Measurements from ENCODE around the gene IGFL3. TPM values are rescaled to one million over a fixed set of nuclear protein-coding genes. Genes with fewer than 3 reads are reported as not detected.

IGFL3 gene
- polyA plus RNA-seq, 3 donors = not detected

GRCh38 chr19:46155237-46155636 lies 30.7 kb upstream of the IGFL3 start:
- H3K27ac Mint-ChIP-seq = peak overlapping the region in 1 of 7 donors; percentile 19
- Histone ChIP-seq H3K79me2 (ENCODE audit: insufficient read depth, low read length) (no peaks in the 10 kb centered on the region), H2AFZ (ENCODE audit: insufficient read depth, low read depth, low read length, poor library complexity, severe bottlenecking) (no peak overlapping the region), H3K9me3 (replicated peaks in 1 of 2; ENCODE audit: control insufficient read depth in 1 of 2, insufficient read depth in 1 of 2, low read length in 2 of 2) (no peaks in the 10 kb centered on the region), H3K27ac (ENCODE audit: low read depth in 1 of 2, low read length in 2 of 2) (no peak overlapping the region), H3K4me3 (replicated peaks in 1 of 3; ENCODE audit: low read depth in 2 of 3, low read length in 3 of 3) (no peak overlapping the region), H4K20me1 (ENCODE audit: insufficient read depth, low read length) (no peaks in the 10 kb centered on the region), H3K36me3 (replicated peaks in 1 of 2; ENCODE audit: control insufficient read depth in 1 of 2, insufficient read depth in 2 of 2, low read length in 2 of 2) (no peaks in the 10 kb centered on the region), H3K4me2 (replicated peaks; ENCODE audit: extremely low read depth, low read length, poor library complexity, severe bottlenecking) (no peak overlapping the region), H3K27me3 (ENCODE audit: control insufficient read depth in 2 of 2, insufficient read depth in 2 of 2, low read length in 2 of 2) (peaks cover 4 to 18% of the 10 kb centered on the region in 2 donors), H3K9ac (ENCODE audit: insufficient read depth, low read length, poor library complexity, severe bottlenecking) (no peak overlapping the region), H3K4me1 (ENCODE audit: control insufficient read depth in 1 of 2, insufficient read depth in 2 of 2, low read length in 2 of 2) (no peaks in the 10 kb centered on the region)
- H3K36me3 Mint-ChIP-seq = no peaks in the 10 kb centered on the region
- no peak for TF ChIP-seq CTCF (IDR thresholded peaks at IDR 0.05)
- no peak overlapping the region for H3K4me3 Mint-ChIP-seq
- H3K9me3 Mint-ChIP-seq = no peaks in the 10 kb centered on the region
- DNase-seq = no peak
- no CpG with 5 or more reads among the region's 3 CpGs for WGBS (ENCODE audit: insufficient coverage)
- H3K4me1 Mint-ChIP-seq = no peaks in the 10 kb centered on the region
- intact Hi-C loops (cut with micrococcal nuclease) = no loop called here
- peaks cover 22 to 41% (median 27%) of the 10 kb centered on the region in 3 donors for H3K27me3 Mint-ChIP-seq (ENCODE audit: low read depth in 3 of 3)

- intact Hi-C loops (cut with micrococcal nuclease) = no loop called here
- Mint-ChIP-seq H3K9me3 (no peaks in the 10 kb centered on the region), H3K36me3 (no peaks in the 10 kb centered on the region), H3K27ac (no peak overlapping the region), H3K4me3 (no peak overlapping the region), H3K4me1 (no peaks in the 10 kb centered on the region), H3K27me3 (ENCODE audit: low read depth in 3 of 3) (peaks cover 24 to 60% (median 28%) of the 10 kb centered on the region in 3 donors)
- no peaks in the 10 kb centered on the region for H4K20me1 ChIP-seq (ENCODE audit: insufficient read depth, low read length)
- H3K9me3 ChIP-seq (replicated peaks in 1 of 2; ENCODE audit: control insufficient read depth in 1 of 2, insufficient read depth in 1 of 2, low read length in 2 of 2) = no peaks in the 10 kb centered on the region
- no peak for DNase-seq
- WGBS (ENCODE audit: insufficient coverage) = 84% methylated on average over 5 of the region's 5 CpGs
- peaks cover 0 to 8% of the 10 kb centered on the region in 2 donors for H3K27me3 ChIP-seq (ENCODE audit: control insufficient read depth in 2 of 2, insufficient read depth in 2 of 2, low read length in 2 of 2)
- H3K9ac ChIP-seq (ENCODE audit: insufficient read depth, low read length, poor library complexity, severe bottlenecking) = no peak overlapping the region
- no peaks in the 10 kb centered on the region for H3K79me2 ChIP-seq (ENCODE audit: insufficient read depth, low read length)
- H3K4me3 ChIP-seq (replicated peaks in 1 of 3; ENCODE audit: low read depth in 2 of 3, low read length in 3 of 3) = no peak overlapping the region
- H3K4me1 ChIP-seq (ENCODE audit: control insufficient read depth in 1 of 2, insufficient read depth in 2 of 2, low read length in 2 of 2) = no peaks in the 10 kb centered on the region
- TF ChIP-seq CTCF (IDR thresholded peaks at IDR 0.05) = no peak
- H3K4me2 ChIP-seq (replicated peaks; ENCODE audit: extremely low read depth, low read length, poor library complexity, severe bottlenecking) = no peak overlapping the region
- no peak overlapping the region for H2AFZ ChIP-seq (ENCODE audit: insufficient read depth, low read depth, low read length, poor library complexity, severe bottlenecking)
- no peak overlapping the region for H3K27ac ChIP-seq (ENCODE audit: low read depth in 1 of 2, low read length in 2 of 2)
- no peaks in the 10 kb centered on the region for H3K36me3 ChIP-seq (replicated peaks in 1 of 2; ENCODE audit: control insufficient read depth in 1 of 2, insufficient read depth in 2 of 2, low read length in 2 of 2)
Observed at GRCh38 chr19:46150606-46151005, 26.1 kb upstream of the IGFL3 start.
